ENCODE results near the gene TRIM21. TPM values are rescaled to one million over a fixed set of nuclear protein-coding genes. Genes with fewer than 3 reads are reported as not detected.
"Not testable (repeated sequence)": the region's sequence is repeated elsewhere in the genome, so short reads cannot be mapped to it uniquely, and the experiment has no call there.

TRIM21 gene
- total and polyA plus RNA-seq, 2 donors from 2014 or later: 23.1 to 23.5 TPM

- Histone ChIP-seq H3K4me3 (ENCODE audit: low read length in 3 of 3) (no peak overlapping the region), H3K36me3 (ENCODE audit: control insufficient read depth in 2 of 3, insufficient read depth in 3 of 3, low read length in 3 of 3) (no peaks in the 10 kb centered on the region), H3K27me3 (ENCODE audit: control insufficient read depth, insufficient read depth, low read length) (no peaks in the 10 kb centered on the region), H3K4me1 (ENCODE audit: control insufficient read depth in 2 of 3, insufficient read depth in 2 of 3, low read depth in 1 of 3, low read length in 3 of 3) (no peaks in the 10 kb centered on the region), H3K9ac (ENCODE audit: low read length in 3 of 3) (no peak overlapping the region), H3K27ac (ENCODE audit: low read depth in 2 of 2, low read length in 2 of 2) (no peak overlapping the region), H3K9me3 (ENCODE audit: control insufficient read depth in 2 of 3, insufficient read depth in 1 of 3, low read length in 3 of 3) (no peaks in the 10 kb centered on the region)
- TF ChIP-seq CTCF (IDR thresholded peaks at IDR 0.05; ENCODE audit: borderline replicate concordance, extremely low read depth, insufficient read depth): no peak
- DNase-seq (no peak), FAIRE-seq (no peak)
- intact Hi-C loops (cut with DNase I): no loop called here
Measured at GRCh38 chr11:4370166-4370565, 23.3 kb downstream of the TRIM21 start.

GRCh38 chr11:4368286-4368685, 25.2 kb downstream of the TRIM21 start, which contains the start of gene OR52B4:
TSS of gene OR52B4 (minus strand) at chr11:4368386. CDS start at chr11:4368295, 91 bp downstream.
- no peak for TF ChIP-seq CTCF (IDR thresholded peaks at IDR 0.05; ENCODE audit: borderline replicate concordance, extremely low read depth, insufficient read depth)
- intact Hi-C loops (cut with DNase I): no loop called here
- no peak for FAIRE-seq

GRCh38 chr11:4348142-4348541, 45.4 kb downstream of the TRIM21 start:
- H3K27me3 ChIP-seq (ENCODE audit: control insufficient read depth, insufficient read depth, low read length); H3K4me3 ChIP-seq (ENCODE audit: low read length in 3 of 3); H3K36me3 ChIP-seq (ENCODE audit: control insufficient read depth in 2 of 3, insufficient read depth in 3 of 3, low read length in 3 of 3); intact Hi-C loops (cut with DNase I); FAIRE-seq; H3K4me1 ChIP-seq (ENCODE audit: control insufficient read depth in 2 of 3, insufficient read depth in 2 of 3, low read depth in 1 of 3, low read length in 3 of 3); DNase-seq; H3K27ac ChIP-seq (ENCODE audit: low read depth in 2 of 2, low read length in 2 of 2); H3K9ac ChIP-seq (ENCODE audit: low read length in 3 of 3); H3K9me3 ChIP-seq (ENCODE audit: control insufficient read depth in 2 of 3, insufficient read depth in 1 of 3, low read length in 3 of 3): not testable (repeated sequence)

More at GRCh38 chr11:4368286-4368685, 25.2 kb downstream of the TRIM21 start, which contains the start of gene OR52B4:
- Histone ChIP-seq H3K4me3 (ENCODE audit: low read length in 3 of 3) (no peak within 1 kb of the TSS), H3K27ac (ENCODE audit: low read depth in 2 of 2, low read length in 2 of 2) (no peak within 1 kb of the TSS), H3K27me3 (ENCODE audit: control insufficient read depth, insufficient read depth, low read length) (no peaks in the 10 kb centered on the region), H3K36me3 (ENCODE audit: control insufficient read depth in 2 of 3, insufficient read depth in 3 of 3, low read length in 3 of 3) (no peaks in the 10 kb centered on the region), H3K9ac (ENCODE audit: low read length in 3 of 3) (no peak within 1 kb of the TSS), H3K9me3 (ENCODE audit: control insufficient read depth in 2 of 3, insufficient read depth in 1 of 3, low read length in 3 of 3) (no peaks in the 10 kb centered on the region), H3K4me1 (ENCODE audit: control insufficient read depth in 2 of 3, insufficient read depth in 2 of 3, low read depth in 1 of 3, low read length in 3 of 3) (no peaks in the 10 kb centered on the region)
- DNase-seq: no peak

- H3K4me3 ChIP-seq (ENCODE audit: low read length in 3 of 3); intact Hi-C loops (cut with DNase I); H3K27me3 ChIP-seq (ENCODE audit: control insufficient read depth, insufficient read depth, low read length); H3K9ac ChIP-seq (ENCODE audit: low read length in 3 of 3); H3K4me1 ChIP-seq (ENCODE audit: control insufficient read depth in 2 of 3, insufficient read depth in 2 of 3, low read depth in 1 of 3, low read length in 3 of 3); H3K36me3 ChIP-seq (ENCODE audit: control insufficient read depth in 2 of 3, insufficient read depth in 3 of 3, low read length in 3 of 3); H3K9me3 ChIP-seq (ENCODE audit: control insufficient read depth in 2 of 3, insufficient read depth in 1 of 3, low read length in 3 of 3); DNase-seq; H3K27ac ChIP-seq (ENCODE audit: low read depth in 2 of 2, low read length in 2 of 2); FAIRE-seq: not testable (repeated sequence)
Measured at GRCh38 chr11:4345366-4345765, 48.1 kb downstream of the TRIM21 start.

Other genes with a start within 250 kb of the TRIM21 start
- not detected for gene OR52B4, start 25.3 kb downstream of the TRIM21 start, total RNA-seq
- not detected for gene OR52B4, start 25.3 kb downstream of the TRIM21 start, polyA plus RNA-seq (ENCODE audit: insufficient read depth, low read depth, low replicate concordance)
- gene OR52K2, start 55.6 kb upstream of the TRIM21 start, total RNA-seq: not detected
- not detected for gene OR52K2, start 55.6 kb upstream of the TRIM21 start, polyA plus RNA-seq (ENCODE audit: insufficient read depth, low read depth, low replicate concordance)
- gene OR52K1, start 88.9 kb upstream of the TRIM21 start, total RNA-seq: not detected
- not detected for gene OR52K1, start 88.9 kb upstream of the TRIM21 start, polyA plus RNA-seq (ENCODE audit: insufficient read depth, low read depth, low replicate concordance)
- gene OR52M1, start 151.5 kb upstream of the TRIM21 start, total RNA-seq: not detected
- gene OR52M1, start 151.5 kb upstream of the TRIM21 start, polyA plus RNA-seq (ENCODE audit: insufficient read depth, low read depth, low replicate concordance): not detected
- gene OR52I2, start 188.0 kb upstream of the TRIM21 start, total RNA-seq: not detected
- not detected for gene OR52I2, start 188.0 kb upstream of the TRIM21 start, polyA plus RNA-seq (ENCODE audit: insufficient read depth, low read depth, low replicate concordance)
- gene OR52I1, start 200.3 kb upstream of the TRIM21 start, total RNA-seq: not detected
- not detected for gene OR52I1, start 200.3 kb upstream of the TRIM21 start, polyA plus RNA-seq (ENCODE audit: insufficient read depth, low read depth, low replicate concordance)
- gene TRIM68, start 214.5 kb upstream of the TRIM21 start, total RNA-seq: 18.3 TPM
- 11.3 TPM for gene TRIM68, start 214.5 kb upstream of the TRIM21 start, polyA plus RNA-seq (ENCODE audit: insufficient read depth, low read depth, low replicate concordance)
- not detected for gene OR51D1, start 243.8 kb upstream of the TRIM21 start, total RNA-seq
- not detected for gene OR51D1, start 243.8 kb upstream of the TRIM21 start, polyA plus RNA-seq (ENCODE audit: insufficient read depth, low read depth, low replicate concordance)